Motor neuron (in vitro differentiated cells): ENCODE results near the gene CBLN3. TPM values are rescaled to one million over a fixed set of nuclear protein-coding genes. Genes with fewer than 3 reads are reported as not detected.

ENCODE experiments used
- ATAC-seq, 8 experiments: fragments of 200-7000 bp; cut with Tn5 transposase; replicated peaks in 6 of 8; 2 replicates each; pipeline ENCODE4 v1.8.0; 2021; ENCODE audit warnings: mild to moderate bottlenecking in 8 of 8, moderate library complexity in 8 of 8
- H3K27ac ChIP-seq, 2 donors: fragments of 250-450 bp; sonication (Bioruptor Pico); 2 replicates each; pipeline ENCODE4 v1.9.0; 2021; ENCODE audit warnings: antibody characterized with exemption in 2 of 2, mild to moderate bottlenecking in 2 of 2, moderate library complexity in 1 of 2
- H3K4me1 ChIP-seq, 2 donors: fragments of 250-450 bp; sonication (Bioruptor Pico); replicated peaks in 1 of 2; 2 replicates each; pipeline ENCODE4 v1.6.1; 2021; ENCODE audit warnings: antibody characterized with exemption in 2 of 2, mild to moderate bottlenecking in 2 of 2, moderate library complexity in 1 of 2
- H3K4me3 ChIP-seq, 5 donors: fragments of 250-450 bp; sonication (Bioruptor Pico); 2 replicates each; pipeline ENCODE4 v1.9.0; 2021; ENCODE audit warnings: antibody characterized with exemption in 5 of 5, mild to moderate bottlenecking in 5 of 5, moderate library complexity in 4 of 5
- WGBS, 10 experiments: fragments of 450-650 bp; shearing (Covaris generic); methylation state at CpG; one replicate each; pipeline ENCODE4 v1.0.0; 2022; 5-methylcytosine and 5-hydroxymethylcytosine counted together
- in situ Hi-C, 9 experiments: fragments of 400-800 bp; cut with MboI; loops; one replicate each; pipeline ENCODE4 v1.15.0; 2021; ENCODE audit warnings: low sequenced_read_pairs in 9 of 9, low pct_unique_long_range_greater_than_20kb in 2 of 9; ENCODE audit not compliant: unreplicated experiment in 9 of 9
- total RNA-seq, 8 experiments: library from RNA; unstranded; fragments of 300-600 nt; gene quantifications; 2 replicates each; pipeline versions ENCODE4 v1.2.3 to v1.2.4, GENCODE V29; 2022

The CBLN3 gene
- total RNA-seq, 8 experiments from 2014 or later, result 0.16 to 7.9 (median 1.1) TPM

- in situ Hi-C loops, result no loop called here
- H3K27ac ChIP-seq, result no peak overlapping the region
- 6 to 93% (median 77%) methylated on average over 3 to 7 of the region's 7 CpGs for WGBS, 10 experiments
- H3K4me3 ChIP-seq, result no peak overlapping the region
- ATAC-seq, result peak in 2 of 8 experiments; percentile 7 to 9
- H3K4me1 ChIP-seq, result peaks cover 11 to 12% of the 10 kb centered on the region in 2 donors
Measured at GRCh38 chr14:24403294-24403998, 26.0 kb downstream of the CBLN3 start.

DNA sequence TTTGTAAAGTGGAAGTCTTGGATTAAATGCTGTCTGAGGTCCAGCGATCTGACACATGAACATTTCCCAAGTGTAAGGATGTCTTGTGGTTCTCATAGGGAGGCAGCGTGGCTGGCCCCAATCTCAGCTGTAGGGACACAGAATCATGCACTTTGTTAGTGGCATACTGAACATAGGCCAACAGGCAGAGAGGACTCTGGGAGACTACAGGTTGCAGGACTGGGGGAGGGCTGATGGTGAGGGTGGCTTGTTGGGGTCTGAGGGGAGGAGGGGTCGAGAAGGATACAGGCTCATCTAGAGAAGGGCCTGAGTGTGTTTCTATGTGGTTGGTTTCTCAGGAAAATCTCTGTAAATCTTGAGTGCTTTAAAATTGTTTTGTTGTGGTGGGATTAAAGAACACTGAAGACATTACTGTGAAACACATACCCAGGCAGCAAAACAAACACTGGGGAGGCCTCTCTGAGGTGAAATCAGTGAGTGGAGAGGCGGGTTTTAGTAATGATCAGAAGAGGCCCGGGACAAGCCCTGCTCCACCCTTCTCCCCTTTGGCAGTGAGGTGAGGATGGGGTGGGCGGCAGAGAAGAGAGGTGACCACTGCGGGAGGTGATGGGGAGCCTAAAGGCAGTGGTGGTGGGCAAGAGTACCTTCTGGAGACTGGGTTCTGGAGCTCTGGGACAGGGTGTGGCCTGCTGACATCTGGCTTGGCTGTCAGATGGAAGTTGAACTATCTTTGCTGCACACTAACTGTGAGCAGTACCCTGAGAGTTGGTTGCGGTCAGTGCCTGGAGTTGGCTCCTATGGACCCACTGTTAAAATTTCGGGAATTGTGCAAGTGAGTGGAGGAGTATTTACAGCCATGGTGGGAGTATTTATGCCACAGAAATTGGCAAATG, 27.4 kb downstream of the CBLN3 start:
- in situ Hi-C loops, result no loop called here
- no peak overlapping the region for H3K27ac ChIP-seq
- H3K4me1 ChIP-seq, result peaks cover 12 to 15% of the 10 kb centered on the region in 2 donors
- peak in 1 of 8 experiments; percentile 2 for ATAC-seq
- H3K4me3 ChIP-seq, result no peak overlapping the region
- 30 to 100% (median 80%) methylated on average over 1 to 3 of the region's 9 CpGs; no CpG with 5 or more reads in 3 of the 10 experiments for WGBS, 10 experiments

DNA sequence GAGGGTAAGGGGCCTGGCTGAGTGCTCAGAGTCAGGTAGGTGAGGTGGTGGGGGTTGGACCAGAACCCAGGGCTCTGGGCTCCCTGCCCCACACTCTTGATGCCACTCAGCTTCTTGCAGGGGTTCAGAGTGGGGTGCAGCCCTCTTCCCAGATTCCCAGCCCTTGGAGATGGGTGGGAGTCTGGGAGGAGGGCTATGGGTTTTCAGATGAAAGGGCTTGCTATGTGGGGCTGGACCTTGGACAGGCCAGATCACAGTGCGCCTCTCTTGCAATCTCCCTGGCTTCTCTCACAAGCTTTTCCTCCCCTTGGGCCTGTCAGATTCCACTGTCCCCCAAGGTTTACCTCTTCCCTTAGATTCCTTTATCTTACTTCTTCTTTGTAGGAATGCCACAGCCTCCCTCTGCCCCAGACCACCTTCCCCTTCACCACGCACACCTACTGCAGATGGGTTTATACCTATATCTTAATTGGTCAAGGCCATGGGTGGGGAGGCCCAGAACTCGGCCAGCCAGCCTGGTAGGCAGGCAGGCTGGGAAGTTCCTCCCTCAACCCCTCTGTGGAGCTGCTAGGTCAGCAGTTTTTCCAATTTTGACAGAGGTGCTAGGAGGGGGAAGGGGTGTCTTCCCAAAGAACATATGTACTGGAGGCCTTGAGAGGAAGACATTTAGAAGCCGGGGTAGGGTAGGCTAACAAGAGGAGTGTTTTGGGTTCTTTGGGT, 29.3 kb downstream of the CBLN3 start:
- in situ Hi-C loops, result no loop called here
- Histone ChIP-seq H3K4me3 (peak overlapping the region; percentile 34 to 46 (median 41)), H3K4me1 (peaks cover 12 to 15% of the 10 kb centered on the region in 2 donors), H3K27ac (no peak overlapping the region)
- 20 to 100% (median 67%) methylated on average over 1 to 3 of the region's 4 CpGs; no CpG with 5 or more reads in 3 of the 10 experiments for whole genome bisulfite sequencing, 10 experiments
- no peak for ATAC-seq

GRCh38 chr14:24399447-24399822, 30.0 kb downstream of the CBLN3 start:
- Histone ChIP-seq H3K4me3 (peak overlapping the region; percentile 34 to 46 (median 41)), H3K4me1 (peaks cover 12 to 15% of the 10 kb centered on the region in 2 donors), H3K27ac (peak overlapping the region in 1 of 2 donors; percentile 27)
- in situ Hi-C loops, result no loop called here
- peak in 6 of 8 experiments; percentile 5 to 43 (median 34) for ATAC-seq
- 10% methylated on average over 4 of the region's 8 CpGs; no CpG with 5 or more reads in 9 of the 10 experiments for WGBS, 10 experiments

GRCh38 chr14:24398653-24399446, 30.6 kb downstream of the CBLN3 start, which contains the start of gene NYNRIN:
NYNRIN (plus strand) TSS chr14:24399003; CDS start chr14:24399247, 244 bp downstream.
- Histone ChIP-seq H3K4me1 (peaks cover 12 to 15% of the 10 kb centered on the region in 2 donors), H3K27ac (peak within 1 kb of the TSS in 1 of 2 donors; percentile 27), H3K4me3 (peak within 1 kb of the TSS; percentile 34 to 46 (median 41))
- in situ Hi-C loops, result no loop called here
- WGBS, 10 experiments, result 0% methylated on average over 2 of the region's 57 CpGs; no CpG with 5 or more reads in 9 of the 10 experiments
- ATAC-seq, result peak; percentile 28 to 92 (median 87)

DNA sequence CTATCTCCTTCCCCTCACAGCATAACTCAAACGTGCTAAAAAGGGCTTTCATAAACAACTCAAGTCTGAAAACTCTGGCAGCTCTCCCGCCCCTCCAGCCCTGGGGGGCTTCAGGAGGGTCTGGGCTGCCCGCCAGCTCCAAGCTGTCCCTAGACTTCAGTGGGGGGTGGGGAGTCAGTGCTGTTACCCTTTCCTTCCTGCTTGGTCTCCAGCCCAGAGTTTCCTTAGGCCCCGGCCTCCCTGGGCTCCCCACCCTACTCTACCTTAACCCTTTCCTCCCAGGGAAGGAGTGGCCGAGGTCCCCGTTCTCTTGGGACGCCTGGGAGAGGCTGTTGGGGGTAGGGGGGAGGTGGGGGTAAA, 31.2 kb downstream of the CBLN3 start:
- peak overlapping the region in 1 of 5 donors; percentile 41 for H3K4me3 ChIP-seq
- 57% methylated on average over 2 of the region's 7 CpGs; no CpG with 5 or more reads in 9 of the 10 experiments for whole genome bisulfite sequencing, 10 experiments
- H3K4me1 ChIP-seq, result peaks cover 12 to 15% of the 10 kb centered on the region in 2 donors
- ATAC-seq, result peak in 7 of 8 experiments; percentile 1 to 49 (median 2)
- in situ Hi-C loops, result no loop called here
- H3K27ac ChIP-seq, result no peak overlapping the region

GRCh38 chr14:24397639-24398292, 31.7 kb downstream of the CBLN3 start:
- in situ Hi-C loops, result no loop called here
- WGBS, 10 experiments, result 0 to 100% (median 50%) methylated on average over 1 to 3 of the region's 6 CpGs; no CpG with 5 or more reads in 4 of the 10 experiments
- H3K27ac ChIP-seq, result no peak overlapping the region
- ATAC-seq, result no peak
- H3K4me1 ChIP-seq, result peaks cover 12 to 15% of the 10 kb centered on the region in 2 donors
- no peak overlapping the region for H3K4me3 ChIP-seq

DNA sequence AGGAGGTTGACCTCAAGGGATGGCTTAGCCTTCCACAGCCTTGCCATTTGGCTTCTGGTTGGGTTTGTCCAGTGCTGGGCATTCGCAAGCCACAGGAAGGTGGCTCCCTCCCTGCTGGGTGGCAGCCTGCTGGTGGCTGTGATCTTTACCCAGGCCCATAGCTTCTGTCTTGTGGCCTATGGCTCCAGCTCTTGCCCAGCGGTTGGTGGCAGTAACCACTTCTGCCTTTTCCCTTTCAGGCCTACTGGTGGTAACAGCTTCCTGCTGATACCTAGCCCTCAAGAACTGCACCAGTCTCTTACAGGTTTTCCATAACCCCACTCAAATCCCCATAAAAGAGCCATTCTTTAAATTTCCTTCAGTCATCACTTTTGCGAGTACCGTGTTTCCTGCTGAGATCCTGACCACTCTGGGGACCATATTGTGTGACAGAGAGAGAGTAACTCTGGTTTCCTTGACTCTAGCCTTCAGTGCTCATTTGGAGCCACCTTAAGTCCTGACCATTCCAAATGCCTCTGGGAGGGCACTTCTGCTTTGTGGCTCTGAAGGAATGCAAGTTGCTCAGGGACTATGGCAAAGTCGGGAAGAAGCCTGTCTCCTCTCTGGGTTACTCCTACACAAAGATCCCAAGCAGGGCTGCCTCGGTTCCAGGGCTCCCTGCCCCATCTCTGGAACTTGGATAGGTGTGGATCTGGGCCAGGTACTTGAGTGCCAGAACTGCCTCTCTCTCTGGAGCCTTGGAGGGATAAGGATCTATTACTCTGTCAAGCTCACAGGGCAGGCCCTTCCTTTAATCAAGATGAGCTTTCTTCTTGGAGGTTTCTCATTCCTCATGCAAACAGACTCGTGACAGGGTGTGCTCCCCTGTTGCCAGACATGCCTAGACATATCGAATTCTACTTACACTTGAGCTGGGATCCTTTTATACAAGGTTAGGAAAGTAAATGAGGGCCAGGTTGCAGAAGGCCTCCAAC, 33.6 kb downstream of the CBLN3 start:
- peak in 3 of 8 experiments; percentile 11 to 70 (median 67) for ATAC-seq
- 0 to 100% (median 61%) methylated on average over 1 to 6 of the region's 8 CpGs; no CpG with 5 or more reads in 2 of the 10 experiments for WGBS, 10 experiments
- no peak overlapping the region for H3K27ac ChIP-seq
- H3K4me3 ChIP-seq, result no peak overlapping the region
- peaks cover 12 to 15% of the 10 kb centered on the region in 2 donors for H3K4me1 ChIP-seq
- in situ Hi-C loops, result no loop called here

GRCh38 chr14:24394275-24394674, 35.2 kb downstream of the CBLN3 start:
- Histone ChIP-seq H3K4me3 (no peak overlapping the region), H3K27ac (no peak overlapping the region), H3K4me1 (peaks cover 0 to 6% of the 10 kb centered on the region in 2 donors)
- WGBS, 10 experiments, result 10 to 77% (median 51%) methylated on average over 2 to 3 of the region's 3 CpGs
- peak in 1 of 8 experiments; percentile 3 for ATAC-seq
- in situ Hi-C loops, result no loop called here

DNA sequence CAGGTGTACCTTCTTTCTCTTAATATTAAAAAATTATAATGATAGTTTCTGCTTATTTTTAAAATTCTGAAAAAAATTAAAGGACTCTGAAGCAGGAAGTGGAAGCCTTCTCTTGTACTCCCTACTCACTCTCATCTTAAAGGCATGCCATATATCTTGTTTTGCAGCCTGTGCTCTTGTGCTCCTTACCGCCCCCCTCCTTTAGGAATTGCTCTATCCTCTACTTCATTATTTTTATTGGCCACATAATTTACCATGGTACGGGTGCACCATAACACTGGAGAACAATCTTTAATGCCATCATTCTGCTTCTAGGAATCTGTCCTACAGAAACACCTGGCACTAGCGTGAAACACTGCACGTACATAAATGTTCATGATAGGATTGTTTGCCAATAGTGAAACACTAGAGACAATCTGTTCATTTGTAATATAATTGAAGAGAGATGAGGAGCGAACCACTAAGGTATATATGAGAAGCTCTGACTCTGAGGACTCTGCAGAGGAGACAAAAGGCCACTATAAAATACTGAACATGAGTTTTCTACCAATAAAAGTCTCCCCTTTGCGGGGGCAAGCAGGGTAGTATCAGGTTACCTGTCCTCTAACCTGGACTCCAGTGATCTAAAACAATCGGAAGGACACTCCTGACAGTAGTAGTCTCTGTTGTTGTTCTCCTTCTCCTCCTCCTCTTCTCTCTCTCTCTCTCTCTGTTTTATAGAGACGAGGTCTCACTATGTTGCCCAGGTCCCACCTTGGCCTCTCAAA, 37.0 kb downstream of the CBLN3 start:
- Histone ChIP-seq H3K4me1 (no peaks in the 10 kb centered on the region), H3K4me3 (no peak overlapping the region), H3K27ac (no peak overlapping the region)
- peak in 2 of 8 experiments; percentile 23 to 32 for ATAC-seq
- in situ Hi-C loops, result no loop called here
- 47 to 100% (median 78%) methylated on average over 1 to 8 of the region's 8 CpGs for WGBS, 10 experiments
